Rectal smooth muscle tissue (tissue), 1 donor: ENCODE results near the gene ATF4.
A peak's percentile ranks its signal among the peaks of the same experiment; 100 is the strongest.
"Not testable (repeated sequence)": the region's sequence is repeated elsewhere in the genome, so short reads cannot be mapped to it uniquely, and the experiment has no call there.

Experiments used
- H3K27ac ChIP-seq: one replicate; pipeline ENCODE4 v1.7.0; 2013; ENCODE audit warnings: low read depth, low read length, inconsistent platforms
- H3K27me3 ChIP-seq: one replicate; pipeline ENCODE4 v1.7.0; 2013; ENCODE audit warnings: low read length; ENCODE audit not compliant: control insufficient read depth, insufficient read depth
- H3K36me3 ChIP-seq: one replicate; pipeline ENCODE4 v1.7.0; 2013; ENCODE audit warnings: low read length; ENCODE audit not compliant: control insufficient read depth, insufficient read depth
- H3K4me1 ChIP-seq: one replicate; pipeline ENCODE4 v1.7.0; 2013; ENCODE audit warnings: low read length; ENCODE audit not compliant: control insufficient read depth, insufficient read depth
- H3K4me3 ChIP-seq: one replicate; pipeline ENCODE4 v1.7.0; 2013; ENCODE audit warnings: low read length
- H3K9ac ChIP-seq: one replicate; pipeline ENCODE4 v1.7.0; 2013; ENCODE audit warnings: low read length

Gene ATF4

DNA sequence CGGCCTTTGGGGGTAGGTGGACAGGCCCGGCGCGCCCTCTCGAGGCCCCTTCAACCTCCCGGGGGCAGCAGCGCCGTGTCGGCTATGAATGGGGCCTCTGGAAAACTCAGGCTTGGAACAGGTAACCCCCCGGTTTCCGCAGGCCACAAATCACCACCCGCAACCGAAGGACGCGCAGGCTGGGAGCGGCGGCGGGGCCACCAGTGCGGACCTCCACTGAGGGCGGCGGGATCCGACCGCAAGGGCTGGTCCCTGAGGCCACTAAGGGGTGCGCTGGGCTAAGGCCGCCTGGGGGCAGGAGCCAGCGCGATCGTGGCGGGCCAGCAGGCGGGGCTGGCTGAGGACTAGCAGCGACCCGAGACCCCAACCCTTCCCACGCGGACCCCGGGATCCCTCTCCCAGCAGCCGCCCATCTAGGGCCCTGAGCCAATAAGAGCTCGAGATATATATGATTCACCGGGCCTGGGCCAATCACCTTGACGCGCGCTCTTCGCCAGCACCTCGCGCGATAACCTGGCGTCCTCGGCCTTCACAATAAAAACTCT, 609 bp upstream of the ATF4 start:
- peaks cover 33% of the 10 kb centered on the region for H3K36me3 ChIP-seq
- H3K27ac ChIP-seq: peak overlapping the region; percentile 100
- H3K4me3 ChIP-seq: peak overlapping the region; percentile 88
- no peaks in the 10 kb centered on the region for H3K27me3 ChIP-seq
- H3K9ac ChIP-seq: peak overlapping the region; percentile 79
- peaks cover 21% of the 10 kb centered on the region for H3K4me1 ChIP-seq

DNA sequence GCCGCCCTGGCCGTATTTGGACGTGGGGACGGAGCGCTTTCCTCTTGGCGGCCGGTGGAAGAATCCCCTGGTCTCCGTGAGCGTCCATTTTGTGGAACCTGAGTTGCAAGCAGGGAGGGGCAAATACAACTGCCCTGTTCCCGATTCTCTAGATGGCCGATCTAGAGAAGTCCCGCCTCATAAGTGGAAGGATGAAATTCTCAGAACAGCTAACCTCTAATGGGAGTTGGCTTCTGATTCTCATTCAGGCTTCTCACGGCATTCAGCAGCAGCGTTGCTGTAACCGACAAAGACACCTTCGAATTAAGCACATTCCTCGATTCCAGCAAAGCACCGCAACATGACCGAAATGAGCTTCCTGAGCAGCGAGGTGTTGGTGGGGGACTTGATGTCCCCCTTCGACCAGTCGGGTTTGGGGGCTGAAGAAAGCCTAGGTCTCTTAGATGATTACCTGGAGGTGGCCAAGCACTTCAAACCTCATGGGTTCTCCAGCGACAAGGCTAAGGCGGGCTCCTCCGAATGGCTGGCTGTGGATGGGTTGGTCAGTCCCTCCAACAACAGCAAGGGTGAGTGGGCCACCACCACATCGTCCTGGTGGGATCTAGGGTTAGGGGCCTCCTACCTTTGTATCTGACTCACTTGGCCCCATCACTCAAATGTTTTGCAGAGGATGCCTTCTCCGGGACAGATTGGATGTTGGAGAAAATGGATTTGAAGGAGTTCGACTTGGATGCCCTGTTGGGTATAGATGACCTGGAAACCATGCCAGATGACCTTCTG, 934 bp downstream of the ATF4 start:
- Histone ChIP-seq H3K27ac (peak overlapping the region; percentile 100), H3K4me1 (peaks cover 21% of the 10 kb centered on the region), H3K4me3 (peak overlapping the region; percentile 88), H3K36me3 (peaks cover 27% of the 10 kb centered on the region), H3K9ac (peak overlapping the region; percentile 80)
- H3K27me3 ChIP-seq: not testable (repeated sequence)

DNA sequence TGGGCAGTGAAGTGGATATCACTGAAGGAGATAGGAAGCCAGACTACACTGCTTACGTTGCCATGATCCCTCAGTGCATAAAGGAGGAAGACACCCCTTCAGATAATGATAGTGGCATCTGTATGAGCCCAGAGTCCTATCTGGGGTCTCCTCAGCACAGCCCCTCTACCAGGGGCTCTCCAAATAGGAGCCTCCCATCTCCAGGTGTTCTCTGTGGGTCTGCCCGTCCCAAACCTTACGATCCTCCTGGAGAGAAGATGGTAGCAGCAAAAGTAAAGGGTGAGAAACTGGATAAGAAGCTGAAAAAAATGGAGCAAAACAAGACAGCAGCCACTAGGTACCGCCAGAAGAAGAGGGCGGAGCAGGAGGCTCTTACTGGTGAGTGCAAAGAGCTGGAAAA, 1.7 kb downstream of the ATF4 start:
- Histone ChIP-seq H3K9ac (peak overlapping the region; percentile 71), H3K36me3 (peaks cover 27% of the 10 kb centered on the region), H3K4me3 (peak overlapping the region; percentile 88), H3K4me1 (peaks cover 21% of the 10 kb centered on the region), H3K27ac (peak overlapping the region; percentile 100)
- not testable (repeated sequence) for H3K27me3 ChIP-seq

DNA sequence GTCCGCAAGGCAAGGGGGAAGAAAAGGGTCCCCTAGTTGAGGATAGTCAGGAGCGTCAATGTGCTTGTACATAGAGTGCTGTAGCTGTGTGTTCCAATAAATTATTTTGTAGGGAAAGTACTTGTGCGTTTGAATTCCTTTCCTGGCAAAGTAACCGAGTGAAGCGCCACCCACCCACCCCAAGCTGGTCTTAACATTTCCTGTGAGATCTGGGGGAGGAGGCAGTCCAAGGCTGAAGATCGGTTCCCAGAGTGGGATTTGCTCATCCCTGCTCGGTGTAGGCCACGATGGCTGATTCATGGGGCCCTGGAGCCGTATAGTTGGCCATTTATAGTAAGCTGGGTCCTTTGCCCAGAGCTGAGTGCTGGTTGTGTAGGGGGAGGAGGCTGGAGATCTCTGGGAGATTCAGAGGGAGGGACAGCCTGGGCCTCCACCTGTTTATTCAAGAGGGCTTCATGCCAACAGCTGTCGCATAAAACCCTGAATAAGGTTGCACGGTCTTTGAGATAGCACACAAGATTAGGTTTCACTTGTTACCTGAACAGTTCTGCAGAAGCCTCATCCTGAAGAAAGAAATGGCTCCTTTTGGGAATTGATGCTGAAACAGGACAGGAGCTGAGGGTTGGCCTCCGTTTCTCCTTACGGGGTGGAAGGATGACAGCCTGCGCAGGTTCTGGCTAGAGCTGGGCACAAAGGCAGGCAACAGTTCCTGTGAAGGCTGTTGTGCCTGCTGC, 2.4 kb downstream of the ATF4 start:
- peak overlapping the region; percentile 88 for H3K4me3 ChIP-seq
- H3K27me3 ChIP-seq: no peaks in the 10 kb centered on the region
- peaks cover 27% of the 10 kb centered on the region for H3K36me3 ChIP-seq
- H3K27ac ChIP-seq: peak overlapping the region; percentile 100
- H3K9ac ChIP-seq: peak overlapping the region; percentile 27
- peaks cover 21% of the 10 kb centered on the region for H3K4me1 ChIP-seq

DNA sequence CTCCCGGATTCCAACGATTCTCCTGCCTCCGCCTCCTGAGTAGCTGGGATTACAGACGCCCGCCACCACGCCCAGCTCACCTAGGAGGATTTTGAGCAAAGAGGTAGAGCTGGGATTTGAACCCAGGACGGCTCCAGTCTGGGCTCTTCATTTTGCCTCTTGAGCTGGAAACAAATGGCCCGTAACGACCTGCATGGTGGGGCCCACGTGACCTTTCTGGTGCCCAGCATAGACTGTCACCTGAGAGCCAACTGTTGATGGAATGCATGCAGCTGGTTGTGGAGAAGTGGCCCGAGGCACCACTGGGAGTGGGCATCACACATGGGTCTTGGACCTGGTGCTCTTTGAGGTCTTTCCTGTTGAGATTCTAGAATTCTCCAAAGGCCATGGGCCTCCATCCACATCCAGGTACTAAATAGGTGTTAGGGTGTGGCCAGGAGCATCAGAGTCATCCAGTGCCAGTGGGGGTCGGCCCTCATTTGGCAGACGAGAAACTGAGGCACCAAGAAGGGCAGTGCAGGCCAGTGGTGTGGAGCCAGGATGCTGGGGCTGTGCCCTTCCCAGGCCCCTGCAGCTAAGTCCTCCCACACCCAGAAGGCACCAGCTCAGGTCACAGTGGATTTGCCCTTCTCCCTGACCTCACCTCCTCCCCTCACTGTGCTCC, 3.9 kb downstream of the ATF4 start:
- H3K9ac ChIP-seq: no peak overlapping the region
- H3K4me3 ChIP-seq: peak overlapping the region; percentile 51
- H3K27me3 ChIP-seq: no peaks in the 10 kb centered on the region
- peaks cover 21% of the 10 kb centered on the region for H3K4me1 ChIP-seq
- H3K36me3 ChIP-seq: peaks cover 27% of the 10 kb centered on the region
- H3K27ac ChIP-seq: peak overlapping the region; percentile 60

DNA sequence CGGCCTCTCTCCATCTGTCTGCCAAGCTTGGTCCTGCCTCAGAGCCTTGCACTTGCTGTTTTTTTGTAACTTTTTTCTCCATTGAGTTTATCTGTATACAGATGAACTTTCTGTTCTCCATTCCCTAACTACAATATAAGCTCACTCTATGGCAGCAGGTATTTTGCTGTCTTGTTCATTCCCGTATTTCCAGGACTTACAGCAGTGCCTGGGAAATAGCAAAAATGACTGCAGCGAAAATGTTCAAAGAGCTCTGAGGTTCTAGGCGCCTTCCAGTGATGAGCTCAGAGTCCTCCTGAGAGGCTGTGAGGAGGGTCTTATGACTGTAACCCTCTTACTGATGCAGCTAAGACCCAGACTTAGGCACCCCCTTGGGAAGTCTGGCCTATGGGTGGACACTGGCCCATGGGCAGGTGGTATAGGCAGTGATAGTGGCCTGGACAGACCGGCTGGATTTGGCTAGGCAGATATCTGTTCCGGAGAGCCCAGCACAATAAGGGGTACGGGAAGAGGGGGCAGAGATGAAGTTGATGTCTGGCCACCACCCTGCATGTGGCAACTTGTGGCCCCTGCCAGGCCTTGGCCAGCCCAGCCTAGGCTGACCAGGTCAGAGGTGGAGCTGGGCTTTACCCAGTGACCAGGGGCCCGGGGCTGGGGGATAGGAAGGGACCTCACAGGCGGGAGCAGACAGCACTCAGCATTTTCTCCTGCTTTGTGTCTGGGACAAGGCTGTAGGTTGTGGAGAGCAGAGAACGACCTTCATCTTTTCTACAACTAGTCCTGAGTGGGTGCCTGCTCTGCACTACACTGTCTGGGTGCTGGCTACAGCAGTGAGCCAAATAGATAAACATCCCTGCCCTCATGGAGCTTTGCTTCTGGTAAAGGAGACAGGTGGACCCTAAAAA, 4.6 kb downstream of the ATF4 start:
- Histone ChIP-seq H3K27ac (peak overlapping the region; percentile 60), H3K27me3 (no peaks in the 10 kb centered on the region), H3K36me3 (peaks cover 27% of the 10 kb centered on the region), H3K4me1 (peaks cover 20% of the 10 kb centered on the region), H3K4me3 (peak overlapping the region; percentile 51), H3K9ac (no peak overlapping the region)

DNA sequence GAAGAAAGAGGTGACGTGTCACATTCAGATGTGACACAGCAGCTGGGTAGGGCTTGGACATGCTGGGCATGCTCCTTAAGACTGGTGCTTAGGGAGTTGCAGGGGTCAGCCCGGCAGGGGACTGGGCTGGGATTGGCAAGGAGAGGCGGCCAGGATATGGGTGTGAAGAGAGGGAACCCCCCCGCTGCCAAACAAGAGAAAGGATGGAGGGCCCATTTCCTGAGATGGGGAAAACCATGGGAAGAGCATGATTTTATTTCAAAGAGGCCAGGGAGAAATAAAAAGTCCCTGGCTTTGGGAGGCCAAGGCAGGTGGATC, 5.3 kb downstream of the ATF4 start:
- H3K9ac ChIP-seq: no peak overlapping the region
- no peaks in the 10 kb centered on the region for H3K27me3 ChIP-seq
- peaks cover 27% of the 10 kb centered on the region for H3K36me3 ChIP-seq
- H3K27ac ChIP-seq: no peak overlapping the region
- H3K4me1 ChIP-seq: peaks cover 20% of the 10 kb centered on the region
- H3K4me3 ChIP-seq: no peak overlapping the region

DNA sequence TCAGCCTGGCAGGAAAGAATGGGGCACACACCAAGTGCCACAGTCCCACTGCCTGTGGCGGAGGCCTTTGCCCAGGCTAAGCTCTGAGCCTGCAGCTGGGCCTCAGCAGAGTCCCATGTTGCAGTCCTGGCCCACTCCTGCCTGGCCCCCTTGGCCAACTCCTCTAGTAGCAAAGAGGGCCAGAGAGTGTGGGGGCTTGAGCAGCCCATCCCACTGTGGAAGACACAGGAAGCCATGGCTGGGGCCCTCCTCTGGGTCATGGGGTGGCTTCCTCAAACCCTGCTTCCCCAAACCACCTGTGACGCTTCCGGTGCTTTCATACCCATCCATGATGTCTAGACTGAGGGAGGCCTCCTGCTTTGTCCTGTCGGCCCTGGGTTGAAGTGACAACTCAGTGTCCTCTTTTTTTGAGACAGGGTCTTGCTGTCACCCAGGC, 6.4 kb downstream of the ATF4 start:
- Histone ChIP-seq H3K27me3 (no peaks in the 10 kb centered on the region), H3K36me3 (peaks cover 25% of the 10 kb centered on the region), H3K9ac (no peak overlapping the region), H3K4me3 (no peak overlapping the region), H3K4me1 (peaks cover 31% of the 10 kb centered on the region), H3K27ac (no peak overlapping the region)

DNA sequence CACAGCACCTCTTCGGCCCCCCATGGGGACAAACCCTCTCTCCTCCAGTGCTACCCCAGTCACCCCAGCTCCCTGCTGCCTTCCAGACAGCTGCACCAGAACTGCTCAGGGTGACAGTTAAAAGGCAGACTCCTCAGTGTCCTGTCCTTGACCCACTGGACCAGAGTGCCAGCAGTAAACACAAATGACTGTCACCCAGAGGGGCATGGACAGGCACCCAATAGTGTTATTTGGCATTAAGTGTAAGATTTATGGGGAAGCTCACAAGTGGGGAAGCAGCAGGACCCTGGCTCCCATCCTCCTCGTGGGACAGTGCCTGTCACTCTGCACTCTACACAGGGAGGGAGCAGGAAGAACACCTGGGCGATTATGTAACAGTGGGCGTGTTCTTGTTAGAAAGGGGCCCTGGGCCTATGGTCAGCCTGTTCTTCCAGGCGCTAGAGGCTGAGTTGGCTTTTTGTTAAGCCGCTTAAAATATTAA, 7.2 kb downstream of the ATF4 start:
- Histone ChIP-seq H3K27ac (peak overlapping the region; percentile 40), H3K27me3 (no peaks in the 10 kb centered on the region), H3K4me3 (no peak overlapping the region), H3K9ac (no peak overlapping the region), H3K36me3 (peaks cover 19% of the 10 kb centered on the region), H3K4me1 (peaks cover 34% of the 10 kb centered on the region)

DNA sequence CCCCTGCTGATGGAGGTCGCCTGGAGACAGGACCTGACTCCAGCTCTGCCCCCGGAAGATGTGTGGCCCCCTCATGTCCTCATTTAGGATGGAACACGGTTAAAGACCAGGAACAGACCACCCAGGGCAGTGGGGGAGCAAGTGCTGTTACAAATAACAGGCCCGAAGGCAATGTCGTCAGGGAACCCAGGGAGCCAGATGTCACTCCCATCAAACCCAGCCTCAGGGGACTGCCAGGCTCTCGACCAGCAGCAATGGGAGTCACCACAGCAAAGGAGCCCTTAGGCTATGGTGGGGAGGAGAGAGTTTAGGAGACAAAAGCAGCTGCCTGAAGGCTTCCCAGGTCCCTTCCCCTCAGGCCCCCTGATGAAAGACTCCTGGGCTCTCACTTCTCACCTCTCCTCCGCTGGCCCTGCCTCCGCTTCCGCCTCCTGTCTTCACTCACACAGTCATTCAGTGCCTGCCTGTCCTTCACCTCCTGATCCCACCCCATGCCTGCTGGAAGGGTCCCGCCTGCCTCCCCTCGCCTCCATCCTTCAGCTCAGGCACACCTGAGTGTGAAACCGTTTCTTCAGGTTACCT, 7.8 kb downstream of the ATF4 start:
- Histone ChIP-seq H3K36me3 (peaks cover 12% of the 10 kb centered on the region), H3K27me3 (no peaks in the 10 kb centered on the region), H3K4me3 (peak overlapping the region; percentile 44), H3K9ac (no peak overlapping the region), H3K27ac (peak overlapping the region; percentile 40), H3K4me1 (peaks cover 29% of the 10 kb centered on the region)

DNA sequence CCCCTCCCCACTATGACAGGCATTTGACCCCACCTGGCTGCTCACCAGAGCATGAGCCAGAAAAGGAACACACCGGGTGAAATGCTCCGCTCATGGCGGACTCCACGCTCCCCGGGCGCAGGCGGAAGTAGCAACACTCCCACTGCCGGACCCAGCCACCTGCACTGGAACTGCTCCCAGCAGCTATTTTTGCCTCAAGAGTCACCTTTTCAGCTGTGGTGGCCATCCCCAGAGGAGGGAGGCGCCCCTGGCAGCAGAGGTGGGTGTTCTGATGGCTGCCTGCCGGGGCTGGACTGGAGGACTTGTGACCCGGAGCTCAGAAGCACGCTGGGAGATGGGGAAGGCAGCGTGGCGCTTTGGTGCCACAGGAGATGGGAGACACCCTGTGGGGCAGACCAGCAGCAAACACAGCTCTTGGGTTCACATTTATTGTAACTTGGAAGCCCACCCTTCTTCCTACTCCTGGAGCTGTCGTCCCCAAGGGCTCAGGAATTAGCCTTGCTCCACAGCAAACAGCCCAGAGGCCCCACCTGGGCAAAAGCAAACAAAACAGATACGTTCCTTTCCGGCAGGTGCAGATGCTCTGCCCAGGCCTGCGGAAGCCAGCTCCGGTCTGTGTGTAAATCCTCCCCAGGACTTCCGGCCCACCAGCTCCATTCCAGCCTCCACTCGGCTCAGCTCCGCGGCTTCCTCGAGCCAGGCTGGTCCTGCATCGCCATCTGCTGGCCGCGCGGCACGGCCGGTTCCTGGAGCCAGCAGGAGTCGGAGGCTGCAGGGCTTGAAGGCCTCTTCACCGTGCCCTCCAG, 8.5 kb downstream of the ATF4 start:
- H3K36me3 ChIP-seq: peaks cover 12% of the 10 kb centered on the region
- peak overlapping the region; percentile 21 for H3K27ac ChIP-seq
- no peak overlapping the region for H3K9ac ChIP-seq
- no peaks in the 10 kb centered on the region for H3K27me3 ChIP-seq
- peak overlapping the region; percentile 44 for H3K4me3 ChIP-seq
- peaks cover 28% of the 10 kb centered on the region for H3K4me1 ChIP-seq
